ENCODE data around the gene B3GNT3. TPM values are rescaled to one million over a fixed set of nuclear protein-coding genes. Genes with fewer than 3 reads are reported as not detected.

B3GNT3 gene
- total RNA-seq, 5 donors from 2014 or later (not counting 1 experiment from before 2014, with no cell fraction given): 0.12 to 1.2 (median 0.79) TPM

GRCh38 chr19:17765069-17765618 is 29.8 kb upstream of the B3GNT3 start:
- no peaks in the 10 kb centered on the region for H3K9me3 ChIP-seq
- peaks cover 0 to 3% of the 10 kb centered on the region in 2 experiments for H3K4me1 ChIP-seq (ENCODE audit: control insufficient read depth in 1 of 2, extremely low read depth in 1 of 2, insufficient read depth in 2 of 2, low read length in 2 of 2)
- DNase-seq (peak in 2 of 35 experiments; percentile 17 to 46), ATAC-seq (replicated peaks in 1 of 4) (peak in 3 of 4 experiments; percentile 31 to 67 (median 48))
- H3K27me3 Mint-ChIP-seq: no peaks in the 10 kb centered on the region
- ChIA-PET POLR2A (no interaction called here), CTCF (no interaction called here)
- H3K36me3 ChIP-seq (ENCODE audit: control insufficient read depth in 2 of 2, extremely low read depth in 1 of 2, insufficient read depth in 1 of 2, low read length in 1 of 2): peaks cover 31 to 69% of the 10 kb centered on the region in 2 donors
- peak overlapping the region; percentile 43 to 64 for H3K27ac Mint-ChIP-seq
- H3K9me3 Mint-ChIP-seq: no peaks in the 10 kb centered on the region
- WGBS (ENCODE audit: insufficient coverage): 80% methylated on average over 7 of the region's 12 CpGs
- peaks cover 46% of the 10 kb centered on the region for H3K36me3 Mint-ChIP-seq
- H3K4me3 Mint-ChIP-seq: peak overlapping the region in 1 of 3 donors; percentile 35
- H3K4me3 ChIP-seq (ENCODE audit: control insufficient read depth in 1 of 2, extremely low read depth in 1 of 2, low read length in 1 of 2): no peak overlapping the region
- peaks cover 0 to 6% (median 6%) of the 10 kb centered on the region in 3 donors for H3K4me1 Mint-ChIP-seq
- no peak overlapping the region for H3K27ac ChIP-seq (ENCODE audit: low read length)
- no peaks in the 10 kb centered on the region for H3K27me3 ChIP-seq (replicated peaks in 1 of 2; ENCODE audit: control insufficient read depth in 2 of 2, extremely low read depth in 1 of 2, insufficient read depth in 2 of 2, low read length in 1 of 2)

- H3K27ac ChIP-seq (ENCODE audit: low read length): no peak overlapping the region
- H3K27ac Mint-ChIP-seq: no peak overlapping the region
Measured at GRCh38 chr19:17766543-17767131, 28.3 kb upstream of the B3GNT3 start.

GRCh38 chr19:17767559-17767958 is 27.4 kb upstream of the B3GNT3 start:
- Mint-ChIP-seq H3K9me3 (no peaks in the 10 kb centered on the region), H3K4me3 (no peak overlapping the region), H3K36me3 (peaks cover 46% of the 10 kb centered on the region), H3K4me1 (peaks cover 0 to 6% (median 4%) of the 10 kb centered on the region in 3 donors), H3K27ac (no peak overlapping the region), H3K27me3 (no peaks in the 10 kb centered on the region)
- no peak for DNase-seq
- WGBS (ENCODE audit: insufficient coverage): no CpG with 5 or more reads among the region's 1 CpG
- ChIA-PET POLR2A (interaction anchor here in 1 of 2 donors (0.9 kb wide), 1 partner anchor 20 kb away, joined by 9 read pairs; no protein-coding TSS in a partner anchor), CTCF (no interaction called here)
- no peaks in the 10 kb centered on the region for H3K9me3 ChIP-seq
- H3K27ac ChIP-seq (ENCODE audit: low read length): no peak overlapping the region
- peaks cover 0 to 3% of the 10 kb centered on the region in 2 experiments for H3K4me1 ChIP-seq (ENCODE audit: control insufficient read depth in 1 of 2, extremely low read depth in 1 of 2, insufficient read depth in 2 of 2, low read length in 2 of 2)
- H3K36me3 ChIP-seq (ENCODE audit: control insufficient read depth in 2 of 2, extremely low read depth in 1 of 2, insufficient read depth in 1 of 2, low read length in 1 of 2): peaks cover 32 to 75% of the 10 kb centered on the region in 2 donors
- H3K4me3 ChIP-seq (ENCODE audit: control insufficient read depth in 1 of 2, extremely low read depth in 1 of 2, low read length in 1 of 2): no peak overlapping the region
- no peak for ATAC-seq (replicated peaks in 1 of 4)
- no peaks in the 10 kb centered on the region for H3K27me3 ChIP-seq (replicated peaks in 1 of 2; ENCODE audit: control insufficient read depth in 2 of 2, extremely low read depth in 1 of 2, insufficient read depth in 2 of 2, low read length in 1 of 2)

More at GRCh38 chr19:17766543-17767131, 28.3 kb upstream of the B3GNT3 start:
- Mint-ChIP-seq H3K4me1 (peaks cover 0 to 6% (median 4%) of the 10 kb centered on the region in 3 donors), H3K27me3 (no peaks in the 10 kb centered on the region), H3K36me3 (peaks cover 43% of the 10 kb centered on the region), H3K4me3 (no peak overlapping the region), H3K9me3 (no peaks in the 10 kb centered on the region)
- H3K4me3 ChIP-seq (ENCODE audit: control insufficient read depth in 1 of 2, extremely low read depth in 1 of 2, low read length in 1 of 2): no peak overlapping the region
- H3K27me3 ChIP-seq (replicated peaks in 1 of 2; ENCODE audit: control insufficient read depth in 2 of 2, extremely low read depth in 1 of 2, insufficient read depth in 2 of 2, low read length in 1 of 2): no peaks in the 10 kb centered on the region
- H3K36me3 ChIP-seq (ENCODE audit: control insufficient read depth in 2 of 2, extremely low read depth in 1 of 2, insufficient read depth in 1 of 2, low read length in 1 of 2): peaks cover 32 to 72% of the 10 kb centered on the region in 2 donors
- ATAC-seq (replicated peaks in 1 of 4) (peak in 1 of 4 experiments; percentile 46), DNase-seq (peak in 19 of 35 experiments; percentile 16 to 60 (median 35))
- ChIA-PET CTCF (interaction anchor here (0.6 to 0.7 kb wide), 2 partner anchors 172 to 372 kb away, joined by 3 read pairs; no protein-coding TSS in a partner anchor), POLR2A (no interaction called here)
- WGBS (ENCODE audit: insufficient coverage): 86% methylated on average over 20 of the region's 29 CpGs
- peaks cover 0 to 3% of the 10 kb centered on the region in 2 experiments for H3K4me1 ChIP-seq (ENCODE audit: control insufficient read depth in 1 of 2, extremely low read depth in 1 of 2, insufficient read depth in 2 of 2, low read length in 2 of 2)
- no peaks in the 10 kb centered on the region for H3K9me3 ChIP-seq

GRCh38 chr19:17770613-17771012 is 24.3 kb upstream of the B3GNT3 start:
- DNase-seq (no peak), ATAC-seq (replicated peaks in 1 of 4) (no peak)
- no peaks in the 10 kb centered on the region for H3K9me3 Mint-ChIP-seq
- no peak overlapping the region for H3K27ac Mint-ChIP-seq
- H3K4me1 Mint-ChIP-seq: peaks cover 0 to 2% (median 2%) of the 10 kb centered on the region in 3 donors
- CTCF ChIA-PET: no interaction called here
- 88% methylated on average over 9 of the region's 13 CpGs for WGBS (ENCODE audit: insufficient coverage)
- H3K4me3 ChIP-seq (ENCODE audit: control insufficient read depth in 1 of 2, extremely low read depth in 1 of 2, low read length in 1 of 2): no peak overlapping the region
- H3K27ac ChIP-seq (ENCODE audit: low read length): no peak overlapping the region
- H3K36me3 ChIP-seq (ENCODE audit: control insufficient read depth in 2 of 2, extremely low read depth in 1 of 2, insufficient read depth in 1 of 2, low read length in 1 of 2): peaks cover 28 to 74% of the 10 kb centered on the region in 2 donors
- POLR2A ChIA-PET: no interaction called here
- H3K4me3 Mint-ChIP-seq: no peak overlapping the region
- H3K36me3 Mint-ChIP-seq: peaks cover 45% of the 10 kb centered on the region
- H3K27me3 Mint-ChIP-seq: no peaks in the 10 kb centered on the region
- no peaks in the 10 kb centered on the region for H3K27me3 ChIP-seq (replicated peaks in 1 of 2; ENCODE audit: control insufficient read depth in 2 of 2, extremely low read depth in 1 of 2, insufficient read depth in 2 of 2, low read length in 1 of 2)
- no peaks in the 10 kb centered on the region for H3K9me3 ChIP-seq
- no peaks in the 10 kb centered on the region for H3K4me1 ChIP-seq (ENCODE audit: control insufficient read depth in 1 of 2, extremely low read depth in 1 of 2, insufficient read depth in 2 of 2, low read length in 2 of 2)

- Histone ChIP-seq H3K4me1 (ENCODE audit: control insufficient read depth in 1 of 2, extremely low read depth in 1 of 2, insufficient read depth in 2 of 2, low read length in 2 of 2) (no peaks in the 10 kb centered on the region), H3K4me3 (ENCODE audit: control insufficient read depth in 1 of 2, extremely low read depth in 1 of 2, low read length in 1 of 2) (no peak overlapping the region), H3K9me3 (no peaks in the 10 kb centered on the region), H3K36me3 (ENCODE audit: control insufficient read depth in 2 of 2, extremely low read depth in 1 of 2, insufficient read depth in 1 of 2, low read length in 1 of 2) (peaks cover 27 to 73% of the 10 kb centered on the region in 2 donors), H3K27me3 (replicated peaks in 1 of 2; ENCODE audit: control insufficient read depth in 2 of 2, extremely low read depth in 1 of 2, insufficient read depth in 2 of 2, low read length in 1 of 2) (no peaks in the 10 kb centered on the region), H3K27ac (ENCODE audit: low read length) (no peak overlapping the region)
- H3K9me3 Mint-ChIP-seq: no peaks in the 10 kb centered on the region
- WGBS (ENCODE audit: insufficient coverage): 100% methylated on average over 4 of the region's 4 CpGs
- no peak overlapping the region for H3K27ac Mint-ChIP-seq
- peaks cover 0 to 6% (median 0%) of the 10 kb centered on the region in 3 donors for H3K4me1 Mint-ChIP-seq
- POLR2A ChIA-PET: interaction anchor here in 1 of 2 donors (0.5 kb wide), 1 partner anchor 76 kb away, joined by 6 read pairs; the partner anchor contains the start of gene JAK3
- ATAC-seq (replicated peaks in 1 of 4) (no peak), DNase-seq (no peak)
- CTCF ChIA-PET: no interaction called here
- H3K4me3 Mint-ChIP-seq: no peak overlapping the region
- H3K36me3 Mint-ChIP-seq: peaks cover 48% of the 10 kb centered on the region
- no peaks in the 10 kb centered on the region for H3K27me3 Mint-ChIP-seq
Measured at GRCh38 chr19:17772172-17772571, 22.8 kb upstream of the B3GNT3 start.

GRCh38 chr19:17775245-17775927 is 19.6 kb upstream of the B3GNT3 start:
- Mint-ChIP-seq H3K36me3 (peaks cover 35% of the 10 kb centered on the region), H3K27ac (peak overlapping the region; percentile 12 to 15), H3K27me3 (no peaks in the 10 kb centered on the region), H3K4me3 (no peak overlapping the region), H3K9me3 (no peaks in the 10 kb centered on the region), H3K4me1 (peaks cover 0 to 16% (median 12%) of the 10 kb centered on the region in 3 donors)
- Histone ChIP-seq H3K4me1 (ENCODE audit: control insufficient read depth in 1 of 2, extremely low read depth in 1 of 2, insufficient read depth in 2 of 2, low read length in 2 of 2) (peaks cover 0 to 10% of the 10 kb centered on the region in 2 experiments), H3K27ac (ENCODE audit: low read length) (no peak overlapping the region), H3K4me3 (ENCODE audit: control insufficient read depth in 1 of 2, extremely low read depth in 1 of 2, low read length in 1 of 2) (no peak overlapping the region), H3K27me3 (replicated peaks in 1 of 2; ENCODE audit: control insufficient read depth in 2 of 2, extremely low read depth in 1 of 2, insufficient read depth in 2 of 2, low read length in 1 of 2) (no peaks in the 10 kb centered on the region), H3K9me3 (no peaks in the 10 kb centered on the region), H3K36me3 (ENCODE audit: control insufficient read depth in 2 of 2, extremely low read depth in 1 of 2, insufficient read depth in 1 of 2, low read length in 1 of 2) (peaks cover 28 to 49% of the 10 kb centered on the region in 2 donors)
- CTCF ChIA-PET: interaction anchor here (0.5 to 0.6 kb wide), 2 partner anchors 35 to 40 kb away, joined by 3 to 4 read pairs; no protein-coding TSS in a partner anchor
- DNase-seq (peak in 9 of 35 experiments; percentile 18 to 50 (median 29)), ATAC-seq (replicated peaks in 1 of 4) (no peak)
- 95% methylated on average over 8 of the region's 16 CpGs for WGBS (ENCODE audit: insufficient coverage)
- POLR2A ChIA-PET: interaction anchor here in 1 of 2 donors (0.5 kb wide), 1 partner anchor 479 kb away, joined by 9 read pairs; no protein-coding TSS in a partner anchor
